GM12872 (cell line): ENCODE measurements around the gene SNED1.

Experiments used
- TF ChIP-seq, protein P1 (sequence below): IDR thresholded peaks from 3 replicates; pipeline ENCODE4 v1.5.1; 2011; ENCODE audit warnings: low read depth, mild to moderate bottlenecking, low read length, moderate library complexity; ENCODE audit not compliant: insufficient read depth

The SNED1 gene

GRCh38 chr2:241074901-241075540 is 76.6 kb downstream of the SNED1 start:
- TF ChIP-seq, protein P1, sequence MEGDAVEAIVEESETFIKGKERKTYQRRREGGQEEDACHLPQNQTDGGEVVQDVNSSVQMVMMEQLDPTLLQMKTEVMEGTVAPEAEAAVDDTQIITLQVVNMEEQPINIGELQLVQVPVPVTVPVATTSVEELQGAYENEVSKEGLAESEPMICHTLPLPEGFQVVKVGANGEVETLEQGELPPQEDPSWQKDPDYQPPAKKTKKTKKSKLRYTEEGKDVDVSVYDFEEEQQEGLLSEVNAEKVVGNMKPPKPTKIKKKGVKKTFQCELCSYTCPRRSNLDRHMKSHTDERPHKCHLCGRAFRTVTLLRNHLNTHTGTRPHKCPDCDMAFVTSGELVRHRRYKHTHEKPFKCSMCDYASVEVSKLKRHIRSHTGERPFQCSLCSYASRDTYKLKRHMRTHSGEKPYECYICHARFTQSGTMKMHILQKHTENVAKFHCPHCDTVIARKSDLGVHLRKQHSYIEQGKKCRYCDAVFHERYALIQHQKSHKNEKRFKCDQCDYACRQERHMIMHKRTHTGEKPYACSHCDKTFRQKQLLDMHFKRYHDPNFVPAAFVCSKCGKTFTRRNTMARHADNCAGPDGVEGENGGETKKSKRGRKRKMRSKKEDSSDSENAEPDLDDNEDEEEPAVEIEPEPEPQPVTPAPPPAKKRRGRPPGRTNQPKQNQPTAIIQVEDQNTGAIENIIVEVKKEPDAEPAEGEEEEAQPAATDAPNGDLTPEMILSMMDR = no peak

DNA sequence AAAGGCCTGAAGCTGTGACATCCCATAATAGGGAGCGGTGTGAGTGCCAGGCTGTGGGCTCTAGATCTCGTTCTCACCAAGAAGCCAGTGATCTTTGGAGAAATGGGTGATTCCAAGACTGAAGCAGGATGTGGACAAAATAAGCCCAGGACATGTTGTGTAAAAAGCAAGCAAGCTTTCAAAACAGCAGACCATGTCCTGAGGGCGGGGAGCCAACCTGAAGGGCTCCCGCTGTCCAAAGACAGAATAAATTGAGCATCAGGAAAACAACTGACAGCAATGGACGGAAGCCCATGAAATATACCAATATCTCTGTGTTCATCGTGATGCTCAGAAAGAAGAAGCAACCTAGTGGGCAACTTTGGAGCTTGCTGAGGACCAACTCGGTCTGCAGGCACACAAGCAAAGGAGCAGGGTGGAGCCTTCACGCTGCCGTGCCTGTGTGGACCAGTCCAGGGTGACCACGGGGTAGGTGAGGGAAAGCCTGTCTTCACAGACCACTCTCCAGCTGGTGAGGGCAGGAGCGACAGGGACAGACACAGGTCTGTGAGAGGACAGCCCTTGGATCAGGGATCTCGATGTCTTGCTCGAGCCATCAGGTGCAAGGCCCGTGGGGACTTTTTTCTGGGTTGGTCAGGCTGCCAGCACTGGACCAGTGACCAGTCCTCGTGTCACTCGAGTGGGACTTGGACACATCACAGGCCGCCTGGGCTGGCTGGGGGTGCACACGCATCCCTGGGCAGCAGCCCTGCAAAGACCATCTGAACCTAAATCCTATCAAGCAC is 82.2 kb downstream of the SNED1 start:
- TF ChIP-seq, protein P1 = no peak

DNA sequence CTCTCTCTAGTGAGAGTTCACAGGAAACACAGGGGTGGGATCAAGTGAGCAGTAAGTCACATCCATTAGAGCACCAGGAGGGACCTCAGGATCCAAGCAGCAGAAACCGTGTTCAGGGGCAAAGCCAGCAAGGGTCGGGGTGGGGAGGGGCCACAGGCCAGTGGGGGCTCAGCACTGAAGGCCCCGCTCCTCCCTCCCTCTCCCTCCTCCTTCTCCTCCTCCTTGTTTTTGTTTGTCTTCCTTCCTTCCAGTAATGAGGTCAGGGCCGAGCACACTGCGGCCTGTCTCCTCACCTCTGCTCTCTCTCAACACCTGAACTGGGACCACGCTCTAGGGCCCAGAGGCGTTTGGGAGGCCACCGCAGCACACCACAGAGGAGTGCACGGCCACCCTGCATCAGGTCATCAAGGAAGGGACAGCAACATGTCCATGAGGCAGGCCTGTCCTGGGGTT is 82.8 kb downstream of the SNED1 start:
- TF ChIP-seq, protein P1 = no peak

DNA sequence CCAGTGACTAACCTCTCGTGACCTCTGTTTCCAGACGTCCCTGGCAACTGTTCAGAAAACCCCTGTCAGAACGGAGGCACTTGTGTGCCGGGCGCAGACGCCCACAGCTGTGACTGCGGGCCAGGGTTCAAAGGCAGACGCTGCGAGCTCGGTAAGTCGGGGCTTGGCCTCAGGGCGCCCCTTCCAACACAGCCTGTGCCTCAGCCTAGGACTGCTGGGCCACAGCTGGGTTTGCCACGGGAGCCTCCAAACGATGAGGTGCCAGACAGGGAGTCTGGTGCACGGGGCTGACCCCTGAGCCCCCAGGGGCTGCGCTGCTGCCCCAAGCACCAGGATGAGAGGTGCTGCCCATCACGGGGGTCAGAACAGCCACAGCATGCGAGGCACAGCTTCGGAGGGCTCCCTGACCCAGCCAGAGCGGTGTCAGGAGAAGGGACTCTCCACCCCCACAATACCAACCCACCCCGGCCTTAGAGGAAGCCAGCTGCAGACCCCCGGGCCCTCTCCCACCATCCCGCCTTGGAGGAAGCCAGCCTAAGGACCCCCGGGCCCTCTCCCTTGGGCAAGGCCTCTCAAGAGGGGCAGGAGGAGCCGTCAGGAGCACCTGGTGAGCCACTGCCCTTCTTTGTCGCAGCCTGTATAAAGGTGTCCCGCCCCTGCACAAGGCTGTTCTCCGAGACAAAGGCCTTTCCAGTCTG is 83.4 kb downstream of the SNED1 start:
- TF ChIP-seq, protein P1 = no peak

GRCh38 chr2:241082341-241083090 is 84.1 kb downstream of the SNED1 start:
- TF ChIP-seq, protein P1 = no peak

GRCh38 chr2:241083091-241083415 is 84.6 kb downstream of the SNED1 start:
- TF ChIP-seq, protein P1 = no peak
